Trophoblast cell (in vitro differentiated cells and primary cell): ENCODE data around the gene C4BPB.

Experiments
- DNase-seq, 2 donors: peaks; one replicate each; pipeline ENCODE4 v3.0.0-alpha.2; 2016
- H2AFZ ChIP-seq: 2 replicates; pipeline ENCODE4 v1.6.1; 2013; ENCODE audit warnings: low read length, moderate library complexity, mild to moderate bottlenecking; ENCODE audit not compliant: insufficient read depth, poor library complexity
- H2AK5ac ChIP-seq: 2 replicates; pipeline ENCODE4 v1.6.1; 2013; ENCODE audit warnings: mild to moderate bottlenecking, low read length
- H2BK120ac ChIP-seq: 2 replicates; pipeline ENCODE4 v1.6.1; 2013; ENCODE audit warnings: low read length, mild to moderate bottlenecking, moderate library complexity; ENCODE audit not compliant: insufficient read depth, poor library complexity
- H2BK12ac ChIP-seq: 2 replicates; pipeline ENCODE4 v1.6.1; 2013; ENCODE audit warnings: mild to moderate bottlenecking, low read length, moderate library complexity
- H2BK5ac ChIP-seq: 2 replicates; pipeline ENCODE4 v1.6.1; 2013; ENCODE audit warnings: low read length, low read depth, moderate library complexity, mild to moderate bottlenecking; ENCODE audit not compliant: poor library complexity
- H3K14ac ChIP-seq: 2 replicates; pipeline ENCODE4 v1.6.1; 2013; ENCODE audit warnings: mild to moderate bottlenecking, low read length
- H3K18ac ChIP-seq: 2 replicates; pipeline ENCODE4 v1.6.1; 2013; ENCODE audit warnings: mild to moderate bottlenecking, low read length
- H3K23ac ChIP-seq: 2 replicates; pipeline ENCODE4 v1.6.1; 2013; ENCODE audit warnings: low read length
- H3K27ac ChIP-seq: 2 replicates; pipeline ENCODE4 v1.5.1; 2013; ENCODE audit warnings: low read depth, mild to moderate bottlenecking, inconsistent platforms, low read length, moderate library complexity
- H3K27me3 ChIP-seq: 2 replicates; pipeline ENCODE4 v1.6.1; 2013; ENCODE audit warnings: inconsistent platforms, mild to moderate bottlenecking, low read length, moderate library complexity; ENCODE audit not compliant: insufficient read depth
- H3K36me3 ChIP-seq, 2 experiments: 1 replicate in 1 of 2; 2 replicates in 1 of 2; pipeline ENCODE4 v1.6.1; 2013; ENCODE audit warnings: low read length in 2 of 2, mild to moderate bottlenecking in 2 of 2, moderate library complexity in 1 of 2; ENCODE audit not compliant: insufficient read depth in 2 of 2, control insufficient read depth in 1 of 2
- H3K4ac ChIP-seq: 2 replicates; pipeline ENCODE4 v1.6.1; 2013; ENCODE audit warnings: low read depth, mild to moderate bottlenecking, low read length, moderate library complexity
- H3K4me1 ChIP-seq, 2 experiments: 1 replicate in 1 of 2; 2 replicates in 1 of 2; pipeline ENCODE4 v1.6.1; 2013; ENCODE audit warnings: low read length in 2 of 2, mild to moderate bottlenecking in 2 of 2, moderate library complexity in 1 of 2; ENCODE audit not compliant: insufficient read depth in 2 of 2, control insufficient read depth in 1 of 2
- H3K4me2 ChIP-seq: 2 replicates; pipeline ENCODE4 v1.6.1; 2013; ENCODE audit warnings: inconsistent platforms, mild to moderate bottlenecking, low read length, moderate library complexity
- H3K4me3 ChIP-seq: 2 replicates; pipeline ENCODE4 v1.5.1; 2013; ENCODE audit warnings: mild to moderate bottlenecking, low read depth, low read length, inconsistent platforms
- H3K79me1 ChIP-seq: one replicate; pipeline ENCODE4 v1.6.1; 2013; ENCODE audit warnings: low read length
- H3K79me2 ChIP-seq: 2 replicates; pipeline ENCODE4 v1.6.1; 2013; ENCODE audit warnings: low read length, mild to moderate bottlenecking; ENCODE audit not compliant: control insufficient read depth, insufficient read depth, poor library complexity
- H3K9ac ChIP-seq: 2 replicates; pipeline ENCODE4 v1.6.1; 2013; ENCODE audit warnings: mild to moderate bottlenecking, low read length
- H3K9me3 ChIP-seq: 2 replicates; pipeline ENCODE4 v1.6.1; 2013; ENCODE audit warnings: low read depth, mild to moderate bottlenecking, control low read depth, inconsistent platforms, low read length; ENCODE audit not compliant: insufficient read depth
- H4K12ac ChIP-seq: 2 replicates; pipeline ENCODE4 v1.6.1; 2013; ENCODE audit warnings: low read depth, mild to moderate bottlenecking, low read length, moderate library complexity
- H4K8ac ChIP-seq: 2 replicates; pipeline ENCODE4 v1.6.1; 2013; ENCODE audit warnings: low read depth, mild to moderate bottlenecking, low read length, moderate library complexity
- H4K91ac ChIP-seq: one replicate; pipeline ENCODE4 v1.6.1; 2013; ENCODE audit warnings: low read depth, mild to moderate bottlenecking, low read length, moderate library complexity
- WGBS: extraction: QIAGEN DNeasy Blood & Tissue Kit; methylation state at CpG from one replicate; pipeline ENCODE4 v1.1.7; 2013; ENCODE audit warnings: missing lambda C conversion rate; ENCODE audit not compliant: insufficient read length, insufficient coverage; ENCODE audit errors: extremely low coverage; 5-methylcytosine and 5-hydroxymethylcytosine counted together

C4BPB gene

GRCh38 chr1:207045453-207045852, 43.2 kb upstream of the C4BPB start:
- Histone ChIP-seq H3K18ac (no peak overlapping the region), H2BK12ac (no peak overlapping the region), H3K27me3 (no peaks in the 10 kb centered on the region), H2AFZ (no peak overlapping the region), H3K4ac (no peak overlapping the region), H3K9ac (no peak overlapping the region), H3K23ac (no peak overlapping the region), H3K79me1 (peaks cover 2% of the 10 kb centered on the region), H2BK5ac (no peak overlapping the region), H3K36me3 (peaks cover 2 to 14% of the 10 kb centered on the region in 2 experiments), H3K4me3 (no peak overlapping the region), H3K4me2 (no peak overlapping the region), H2BK120ac (no peak overlapping the region), H3K79me2 (peaks cover 3% of the 10 kb centered on the region), H3K27ac (no peak overlapping the region), H3K14ac (no peak overlapping the region), H4K12ac (no peak overlapping the region), H3K4me1 (no peaks in the 10 kb centered on the region), H3K9me3 (no peaks in the 10 kb centered on the region), H2AK5ac (no peak overlapping the region), H4K91ac (no peak overlapping the region), H4K8ac (no peak overlapping the region)
- no CpG with 5 or more reads among the region's 2 CpGs for WGBS
- DNase-seq, result peak in 1 of 2 donors; percentile 52

DNA sequence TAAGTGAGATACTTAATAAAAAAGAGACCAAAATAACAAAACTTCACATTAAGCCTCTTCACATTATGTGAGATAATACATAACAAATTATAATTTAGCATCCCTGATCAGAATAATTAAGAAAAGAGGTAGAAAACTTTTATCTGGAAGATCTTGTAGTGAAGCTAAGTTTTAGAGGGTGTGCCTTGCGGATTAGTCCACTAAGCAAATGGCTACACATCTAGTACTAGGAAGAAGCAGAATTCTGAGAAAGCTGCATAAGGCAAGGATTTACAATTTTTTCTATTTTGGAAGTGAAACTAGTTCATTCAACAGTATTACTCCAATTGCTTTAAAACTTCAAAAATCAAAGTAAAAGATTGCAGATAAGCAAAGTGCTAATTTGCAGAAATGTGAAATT, 41.2 kb upstream of the C4BPB start:
- H3K4me1 ChIP-seq, result peaks cover 0 to 9% of the 10 kb centered on the region in 2 experiments
- H2BK5ac ChIP-seq, result no peak overlapping the region
- no peak overlapping the region for H3K4me2 ChIP-seq
- H4K12ac ChIP-seq, result no peak overlapping the region
- no peak overlapping the region for H4K8ac ChIP-seq
- H2AFZ ChIP-seq, result no peak overlapping the region
- peaks cover 5% of the 10 kb centered on the region for H3K79me2 ChIP-seq
- no peak overlapping the region for H2AK5ac ChIP-seq
- no peak overlapping the region for H3K23ac ChIP-seq
- no peak overlapping the region for H3K27ac ChIP-seq
- no peak overlapping the region for H3K9ac ChIP-seq
- H2BK120ac ChIP-seq, result no peak overlapping the region
- no CpG with 5 or more reads among the region's 1 CpG for WGBS
- no peaks in the 10 kb centered on the region for H3K27me3 ChIP-seq
- peaks cover 2 to 13% of the 10 kb centered on the region in 2 experiments for H3K36me3 ChIP-seq
- no peak overlapping the region for H3K14ac ChIP-seq
- H3K79me1 ChIP-seq, result peaks cover 11% of the 10 kb centered on the region
- H3K9me3 ChIP-seq, result peaks cover 2% of the 10 kb centered on the region
- H3K4me3 ChIP-seq, result no peak overlapping the region
- no peak overlapping the region for H3K4ac ChIP-seq
- H3K18ac ChIP-seq, result no peak overlapping the region
- DNase-seq, result no peak
- no peak overlapping the region for H2BK12ac ChIP-seq
- no peak overlapping the region for H4K91ac ChIP-seq

- H2BK12ac ChIP-seq, result no peak overlapping the region
These were observed 40.6 kb upstream of the C4BPB start for GRCh38 chr1:207048041-207048440.

GRCh38 chr1:207049054-207049453, 39.6 kb upstream of the C4BPB start:
- WGBS, result no CpG with 5 or more reads among the region's 4 CpGs
- Histone ChIP-seq H2AFZ (no peak overlapping the region), H3K14ac (no peak overlapping the region), H4K8ac (no peak overlapping the region), H3K79me2 (peaks cover 9% of the 10 kb centered on the region), H3K27ac (no peak overlapping the region), H2BK5ac (no peak overlapping the region), H2BK120ac (no peak overlapping the region), H3K4me2 (no peak overlapping the region), H3K9ac (no peak overlapping the region), H3K79me1 (peaks cover 18% of the 10 kb centered on the region), H4K12ac (no peak overlapping the region), H3K9me3 (peaks cover 2% of the 10 kb centered on the region), H3K4me1 (peaks cover 3 to 12% of the 10 kb centered on the region in 2 experiments), H3K23ac (no peak overlapping the region), H2AK5ac (no peak overlapping the region), H4K91ac (no peak overlapping the region), H3K4me3 (no peak overlapping the region), H3K27me3 (no peaks in the 10 kb centered on the region), H3K18ac (no peak overlapping the region), H2BK12ac (no peak overlapping the region), H3K36me3 (peaks cover 2 to 13% of the 10 kb centered on the region in 2 experiments), H3K4ac (peak overlapping the region; percentile 49)
- DNase-seq, result no peak

More at GRCh38 chr1:207048041-207048440, 40.6 kb upstream of the C4BPB start:
- no peak overlapping the region for H2BK120ac ChIP-seq
- H3K23ac ChIP-seq, result no peak overlapping the region
- H4K91ac ChIP-seq, result no peak overlapping the region
- no peak overlapping the region for H2AFZ ChIP-seq
- H3K9me3 ChIP-seq, result peaks cover 2% of the 10 kb centered on the region
- H3K4me3 ChIP-seq, result no peak overlapping the region
- peaks cover 2 to 13% of the 10 kb centered on the region in 2 experiments for H3K36me3 ChIP-seq
- no peak overlapping the region for H3K27ac ChIP-seq
- H3K18ac ChIP-seq, result no peak overlapping the region
- no peak overlapping the region for H3K4me2 ChIP-seq
- no peak overlapping the region for H4K8ac ChIP-seq
- H3K27me3 ChIP-seq, result no peaks in the 10 kb centered on the region
- no peak overlapping the region for H3K4ac ChIP-seq
- H2AK5ac ChIP-seq, result no peak overlapping the region
- H3K79me2 ChIP-seq, result peaks cover 5% of the 10 kb centered on the region
- no peak overlapping the region for H4K12ac ChIP-seq
- H2BK5ac ChIP-seq, result no peak overlapping the region
- H3K79me1 ChIP-seq, result peaks cover 13% of the 10 kb centered on the region
- WGBS, result no CpG with 5 or more reads among the region's 6 CpGs
- no peak overlapping the region for H3K9ac ChIP-seq
- peak in 1 of 2 donors; percentile 13 for DNase-seq
- H3K4me1 ChIP-seq, result peaks cover 0 to 9% of the 10 kb centered on the region in 2 experiments
- no peak overlapping the region for H3K14ac ChIP-seq
